NCI-H2227 (cell line): ENCODE measurements around the gene GNAI1.
"Not testable (repeated sequence)": the region's sequence is repeated elsewhere in the genome, so short reads cannot be mapped to it uniquely, and the experiment has no call there.

ENCODE experiments used
- DNase-seq: peaks from one replicate; lab custom pipeline; 2025; ENCODE audit not compliant: unreplicated experiment; lab: John Stamatoyannopoulos, UW

GNAI1 gene

DNA sequence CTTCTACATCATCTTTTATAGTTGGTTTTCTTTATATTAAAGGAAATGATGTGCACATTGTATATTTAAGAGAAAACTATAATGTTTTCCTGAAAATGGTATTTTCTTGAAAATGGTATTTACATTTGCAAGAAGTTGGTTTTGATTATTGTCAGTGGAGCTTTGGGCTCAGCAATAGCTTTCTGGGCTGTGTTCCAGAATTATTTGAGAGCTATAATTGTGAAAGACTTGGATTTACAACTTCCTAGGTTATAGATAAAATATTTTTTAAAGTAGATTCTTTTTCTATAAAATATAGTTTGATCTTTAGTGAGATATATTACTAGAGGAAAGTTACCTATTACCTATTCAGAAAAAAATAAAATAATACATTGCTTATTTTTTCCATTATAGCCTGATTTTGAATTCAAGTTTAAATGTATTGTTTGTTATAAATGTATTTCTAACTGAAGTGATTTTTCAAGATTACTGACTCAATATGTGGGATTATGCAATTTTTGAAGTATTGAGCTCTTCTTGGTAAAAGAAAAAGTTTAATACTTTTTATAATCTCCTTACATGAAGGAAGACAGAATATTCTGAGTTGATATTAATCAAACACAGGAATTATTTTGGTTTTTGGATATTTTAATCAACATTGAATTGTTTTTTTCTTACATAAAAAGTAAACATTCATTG is 20.2 kb downstream of the GNAI1 start:
- DNase-seq: no peak

DNA sequence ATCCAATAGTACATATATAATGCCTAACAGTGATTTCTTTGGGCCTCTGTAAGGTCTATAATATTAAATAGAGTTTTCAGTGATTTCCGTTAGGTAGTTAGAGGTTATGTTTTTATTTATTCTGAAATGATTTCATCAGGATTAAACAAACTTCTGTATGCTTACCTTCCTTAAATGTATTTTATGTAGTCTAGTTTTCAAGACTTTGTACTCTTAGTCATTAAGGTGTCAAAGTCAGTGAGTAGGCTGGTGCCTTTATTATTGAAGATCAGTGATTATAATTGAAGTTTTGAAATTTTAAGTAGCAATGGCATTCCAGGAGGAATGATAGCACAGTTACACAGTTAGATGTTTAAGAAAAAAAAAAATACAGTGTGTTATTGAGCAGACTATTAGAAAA is 20.7 kb downstream of the GNAI1 start:
- DNase-seq: no peak

- not testable (repeated sequence) for DNase-seq
These were observed 23.1 kb downstream of the GNAI1 start for GRCh38 chr7:80157770-80158169.

- no peak for DNase-seq
These were observed 25.2 kb downstream of the GNAI1 start for GRCh38 chr7:80159802-80160201.

DNA sequence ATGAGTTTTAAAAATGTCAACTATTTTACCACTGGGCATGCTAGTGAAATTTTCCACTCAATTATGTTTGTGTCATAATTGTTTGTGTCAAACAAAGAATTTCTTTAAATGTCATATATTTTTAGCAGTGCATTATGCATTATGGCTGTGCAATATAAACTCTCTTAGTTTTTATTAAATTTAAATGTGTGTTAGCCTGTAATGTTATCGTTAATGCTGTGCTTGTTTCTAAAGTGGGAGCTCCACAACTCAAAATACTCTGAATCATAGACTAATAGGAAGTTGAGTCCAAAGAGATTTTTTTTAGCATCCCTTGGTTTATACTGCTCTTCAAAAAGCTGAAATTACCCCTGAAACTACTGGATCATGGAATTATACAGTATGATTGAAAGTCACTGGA is 26.8 kb downstream of the GNAI1 start:
- DNase-seq: no peak

GRCh38 chr7:80165177-80165576 is 30.5 kb downstream of the GNAI1 start:
- no peak for DNase-seq

- DNase-seq: no peak
These were observed 35.8 kb downstream of the GNAI1 start for GRCh38 chr7:80170445-80170844.

- no peak for DNase-seq
These were observed 37.8 kb downstream of the GNAI1 start for GRCh38 chr7:80172387-80172786.

DNA sequence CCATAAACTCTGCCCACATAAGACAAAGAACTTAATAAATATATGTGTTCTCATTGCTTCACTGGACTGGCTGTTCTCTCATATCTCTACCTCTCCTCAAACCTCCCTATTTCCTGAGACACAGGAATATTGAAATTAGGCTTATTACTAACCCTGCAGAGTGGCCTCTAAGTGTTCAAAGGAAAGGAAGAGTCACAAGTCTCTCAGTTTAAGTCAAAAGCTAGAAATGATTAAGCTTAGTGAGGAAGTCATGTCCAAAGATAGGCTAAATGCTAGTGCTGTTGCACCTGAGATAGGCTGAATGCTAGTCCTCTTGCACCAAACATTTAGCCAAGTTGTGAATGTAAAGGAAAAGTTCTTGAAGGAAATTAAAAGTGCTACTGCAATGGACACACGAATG is 41.1 kb downstream of the GNAI1 start:
- DNase-seq: no peak

- DNase-seq: no peak
These were observed 46.8 kb downstream of the GNAI1 start for GRCh38 chr7:80181411-80181810.

DNA sequence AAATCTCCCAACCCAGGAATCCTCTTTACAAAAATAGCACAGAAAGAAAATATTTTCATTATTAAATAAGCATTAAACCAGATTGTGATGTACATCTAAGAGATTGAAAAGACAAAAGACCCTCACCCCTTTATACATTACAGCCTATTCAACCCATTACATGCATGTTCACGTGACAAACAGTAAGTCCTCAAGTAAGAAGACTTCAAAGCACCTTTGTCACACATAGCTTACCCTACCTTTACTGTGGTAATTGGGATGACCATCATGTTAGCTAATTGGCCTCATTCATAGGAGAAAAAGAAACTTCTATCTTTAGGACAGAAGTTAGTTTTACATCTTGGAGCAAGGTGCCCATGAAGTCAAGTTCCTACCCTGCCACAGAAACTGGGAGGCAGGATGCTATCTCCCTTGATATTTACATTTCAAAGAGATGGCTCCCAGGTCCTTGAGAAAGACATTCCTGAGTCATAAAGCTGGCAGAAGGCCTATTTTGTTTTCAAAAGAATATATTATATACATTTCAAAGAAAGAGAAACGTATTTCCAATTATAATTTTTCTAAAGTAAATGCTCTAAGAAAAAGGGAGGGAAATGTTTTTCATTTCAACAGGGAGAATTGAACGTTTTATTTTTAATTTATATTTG is 48.1 kb downstream of the GNAI1 start:
- no peak for DNase-seq

DNA sequence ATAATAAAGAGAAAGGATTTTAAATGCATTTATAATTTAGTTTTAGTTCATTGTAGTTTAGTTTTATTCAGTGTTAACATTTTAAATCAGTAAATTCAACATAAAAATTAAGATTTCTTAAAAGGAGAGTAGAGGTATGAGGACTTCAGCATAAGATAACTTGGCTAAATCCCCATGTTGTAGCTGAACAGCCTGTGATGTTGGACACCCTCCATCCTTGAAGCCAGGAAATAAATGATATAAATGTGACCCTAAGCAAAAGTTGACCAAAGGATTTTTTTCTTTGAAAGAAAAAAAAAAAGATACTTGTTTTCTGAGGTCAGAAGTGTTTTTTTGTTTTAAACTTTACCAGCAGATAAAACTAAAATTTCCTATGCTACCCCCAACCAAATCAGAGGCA is 48.7 kb downstream of the GNAI1 start:
- DNase-seq: no peak

GRCh38 chr7:80183900-80184685 is 49.5 kb downstream of the GNAI1 start:
- DNase-seq: no peak

DNA sequence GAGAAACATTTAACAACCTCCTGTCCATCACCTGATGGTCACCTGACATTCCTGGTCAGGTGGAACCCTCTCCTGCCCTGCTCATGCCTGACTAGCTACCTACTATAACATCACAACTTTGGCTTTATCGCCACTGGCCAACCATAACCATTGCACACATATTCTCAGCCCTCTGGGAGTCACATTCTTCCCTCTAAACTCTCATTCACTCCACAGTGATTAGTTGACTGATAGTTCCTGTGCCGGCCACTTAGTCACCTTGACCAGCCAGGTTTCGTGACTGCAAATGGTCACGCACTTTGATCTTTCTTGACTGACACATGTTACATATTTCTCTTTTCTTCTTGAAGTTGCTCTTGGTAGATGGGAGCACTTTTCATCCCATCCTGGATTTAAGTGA is 50.1 kb downstream of the GNAI1 start:
- no peak for DNase-seq

- DNase-seq: no peak
These were observed 50.9 kb downstream of the GNAI1 start for GRCh38 chr7:80185571-80185970.

GRCh38 chr7:80186721-80187120 is 52.1 kb downstream of the GNAI1 start:
- no peak for DNase-seq

- DNase-seq: no peak
These were observed 52.6 kb downstream of the GNAI1 start for GRCh38 chr7:80187279-80187678.

DNA sequence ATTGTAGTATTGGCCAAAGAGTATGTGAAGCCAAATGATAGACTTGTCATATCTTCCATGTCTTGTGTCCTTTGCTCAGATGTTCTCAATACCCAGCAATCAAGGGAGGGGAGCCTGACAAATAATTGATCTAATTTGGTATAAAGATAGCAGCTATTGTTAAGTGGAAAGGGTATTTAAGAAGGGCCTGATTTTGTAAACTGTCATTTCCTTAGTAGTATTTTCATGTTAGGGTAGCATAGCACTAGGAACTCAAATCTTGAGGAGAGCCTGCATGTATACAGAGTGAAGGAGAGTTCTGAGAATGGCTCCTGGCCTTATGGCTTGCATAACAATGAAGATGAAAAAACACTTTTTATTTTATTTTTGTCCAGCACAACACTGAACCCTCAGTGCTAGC is 53.1 kb downstream of the GNAI1 start:
- no peak for DNase-seq

GRCh38 chr7:80189638-80190037 is 55.0 kb downstream of the GNAI1 start:
- no peak for DNase-seq

- no peak for DNase-seq
These were observed 63.0 kb downstream of the GNAI1 start for GRCh38 chr7:80197627-80198026.

DNA sequence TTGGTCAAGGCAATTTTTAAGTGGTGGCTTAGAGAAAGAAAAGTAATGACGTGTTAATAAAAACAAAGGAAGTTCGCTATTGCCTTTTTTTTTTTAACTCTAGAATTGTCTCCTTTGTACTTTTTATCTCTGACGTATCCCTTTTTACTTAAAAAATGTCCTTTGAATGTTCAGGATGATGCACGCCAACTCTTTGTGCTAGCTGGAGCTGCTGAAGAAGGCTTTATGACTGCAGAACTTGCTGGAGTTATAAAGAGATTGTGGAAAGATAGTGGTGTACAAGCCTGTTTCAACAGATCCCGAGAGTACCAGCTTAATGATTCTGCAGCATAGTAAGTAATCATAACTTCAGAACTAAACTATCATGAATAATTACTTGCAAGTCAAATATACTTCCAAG is 64.4 kb downstream of the GNAI1 start:
- DNase-seq: no peak

DNA sequence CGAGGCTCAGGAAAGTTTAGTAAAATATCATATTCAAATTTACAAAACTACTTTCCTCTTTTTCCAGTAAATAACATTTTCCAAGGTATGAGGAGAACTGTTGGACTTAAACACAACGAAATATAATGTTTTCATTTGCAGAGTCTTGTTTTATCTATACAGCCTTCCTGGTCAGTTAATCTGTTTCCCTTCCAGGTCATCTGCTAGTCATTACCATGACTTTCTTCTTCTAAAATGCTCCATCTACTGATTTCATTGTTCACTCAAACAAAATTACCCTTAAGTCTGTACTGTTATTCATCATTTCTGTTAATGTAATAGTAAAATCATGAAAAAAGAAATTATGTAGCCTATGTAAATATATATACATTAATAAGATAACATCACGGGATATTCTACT is 69.8 kb downstream of the GNAI1 start:
- DNase-seq: no peak
